ENCODE data around the gene ERCC4. TPM values are rescaled to one million over a fixed set of nuclear protein-coding genes. Genes with fewer than 3 reads are reported as not detected.

Gene ERCC4
- total RNA-seq, 1 experiment from 2014 or later: 16.0 TPM

- no peak for DNase-seq (ENCODE audit: extremely low read depth, low read depth)
Observed at GRCh38 chr16:13909872-13910303, 10.1 kb upstream of the ERCC4 start.

- no peak for DNase-seq (ENCODE audit: extremely low read depth, low read depth)
Observed at GRCh38 chr16:13911306-13911705, 8.6 kb upstream of the ERCC4 start.

- DNase-seq (ENCODE audit: extremely low read depth, low read depth): no peak
Observed at GRCh38 chr16:13911871-13912270, 8.1 kb upstream of the ERCC4 start.

GRCh38 chr16:13912891-13913290, 7.1 kb upstream of the ERCC4 start:
- DNase-seq (ENCODE audit: extremely low read depth, low read depth): no peak

- DNase-seq (ENCODE audit: extremely low read depth, low read depth): no peak
Observed at GRCh38 chr16:13913374-13914292, 6.3 kb upstream of the ERCC4 start.

- DNase-seq (ENCODE audit: extremely low read depth, low read depth): no peak
Observed at GRCh38 chr16:13915033-13915635, 4.8 kb upstream of the ERCC4 start.

GRCh38 chr16:13919330-13919682, 648 bp upstream of the ERCC4 start:
- DNase-seq (ENCODE audit: extremely low read depth, low read depth): peak; percentile 46

GRCh38 chr16:13920510-13920818, 510 bp downstream of the ERCC4 start:
- DNase-seq (ENCODE audit: extremely low read depth, low read depth): no peak

- no peak for DNase-seq (ENCODE audit: extremely low read depth, low read depth)
Observed at GRCh38 chr16:13921328-13921727, 1.4 kb downstream of the ERCC4 start.

GRCh38 chr16:13923703-13924298, 3.8 kb downstream of the ERCC4 start:
- DNase-seq (ENCODE audit: extremely low read depth, low read depth): peak; percentile 49

GRCh38 chr16:13926464-13926863, 6.5 kb downstream of the ERCC4 start:
- no peak for DNase-seq (ENCODE audit: extremely low read depth, low read depth)

GRCh38 chr16:13926891-13927290, 6.9 kb downstream of the ERCC4 start:
- DNase-seq (ENCODE audit: extremely low read depth, low read depth): no peak

GRCh38 chr16:13928646-13929045, 8.7 kb downstream of the ERCC4 start:
- no peak for DNase-seq (ENCODE audit: extremely low read depth, low read depth)

GRCh38 chr16:13931845-13932244, 11.9 kb downstream of the ERCC4 start:
- DNase-seq (ENCODE audit: extremely low read depth, low read depth): no peak

GRCh38 chr16:13935408-13935807, 15.5 kb downstream of the ERCC4 start:
- no peak for DNase-seq (ENCODE audit: extremely low read depth, low read depth)

GRCh38 chr16:13936155-13936554, 16.2 kb downstream of the ERCC4 start:
- DNase-seq (ENCODE audit: extremely low read depth, low read depth): no peak

GRCh38 chr16:13936596-13937081, 16.7 kb downstream of the ERCC4 start:
- DNase-seq (ENCODE audit: extremely low read depth, low read depth): peak; percentile 33

- no peak for DNase-seq (ENCODE audit: extremely low read depth, low read depth)
Observed at GRCh38 chr16:13937411-13937810, 17.5 kb downstream of the ERCC4 start.

- DNase-seq (ENCODE audit: extremely low read depth, low read depth): no peak
Observed at GRCh38 chr16:13938480-13938879, 18.5 kb downstream of the ERCC4 start.

- DNase-seq (ENCODE audit: extremely low read depth, low read depth): no peak
Observed at GRCh38 chr16:13939821-13940220, 19.9 kb downstream of the ERCC4 start.

- DNase-seq (ENCODE audit: extremely low read depth, low read depth): no peak
Observed at GRCh38 chr16:13940397-13940933, 20.5 kb downstream of the ERCC4 start.

All from NCI-H460 (cell line).